ENCODE data around the gene KRT13.
A peak's percentile ranks its signal among the peaks of the same experiment; 100 is the strongest.

The KRT13 gene

DNA sequence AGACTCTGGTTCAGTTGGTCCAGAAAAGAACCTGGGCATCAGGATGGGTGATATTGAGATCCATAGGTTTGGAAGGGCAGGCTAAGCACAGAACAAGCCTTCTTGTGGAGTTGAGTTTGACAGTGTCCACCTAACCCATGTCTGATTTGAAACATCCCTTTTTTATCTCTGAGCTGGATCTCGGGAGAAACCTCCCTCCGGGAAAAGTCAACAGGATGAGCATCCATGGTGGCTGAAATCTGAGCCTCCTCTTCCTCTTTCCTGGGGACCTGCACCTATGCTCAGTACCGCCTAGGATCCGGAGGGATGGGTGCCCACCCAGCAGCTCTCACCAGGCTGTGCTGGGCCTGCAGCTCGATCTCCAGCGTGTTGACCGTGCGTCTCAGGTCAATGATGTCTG, 41.7 kb downstream of the KRT13 start:
- Histone ChIP-seq H3K27me3 (ENCODE audit: insufficient read depth, low read length) (no peaks in the 10 kb centered on the region), H3K4me3 (ENCODE audit: low read depth, low read length) (no peak overlapping the region), H3K79me2 (ENCODE audit: control insufficient read depth, insufficient read depth, low read length, unreplicated experiment) (no peaks in the 10 kb centered on the region), H3K36me3 (ENCODE audit: insufficient read depth, low read length) (no peaks in the 10 kb centered on the region), H3K27ac (ENCODE audit: low read depth, low read length) (no peak overlapping the region), H3K4me1 (ENCODE audit: control insufficient read depth, insufficient read depth, low read length, unreplicated experiment) (peaks cover 13% of the 10 kb centered on the region), H2AFZ (ENCODE audit: low read length, unreplicated experiment) (no peak overlapping the region)

DNA sequence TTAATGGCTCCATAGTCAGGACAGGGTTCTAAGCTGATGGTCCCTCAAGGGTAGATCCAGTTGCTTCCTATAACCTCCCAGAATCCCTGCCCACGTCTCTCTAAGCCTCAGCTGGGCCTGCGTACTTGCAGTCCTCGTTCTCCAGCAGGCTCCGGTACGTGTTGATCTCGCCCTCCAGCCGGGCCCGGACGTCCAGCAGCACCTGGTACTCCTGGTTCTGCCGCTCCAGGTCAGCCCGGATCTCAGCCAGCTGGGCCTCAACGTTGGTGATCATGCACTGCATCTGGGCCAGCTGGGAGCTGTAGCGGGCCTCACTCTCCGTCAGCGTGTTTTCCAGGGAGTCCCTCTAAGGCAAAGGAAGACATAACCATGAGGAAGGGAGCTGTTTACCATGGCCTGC, 42.7 kb downstream of the KRT13 start:
- H3K36me3 ChIP-seq (ENCODE audit: insufficient read depth, low read length): no peaks in the 10 kb centered on the region
- peaks cover 13% of the 10 kb centered on the region for H3K4me1 ChIP-seq (ENCODE audit: control insufficient read depth, insufficient read depth, low read length, unreplicated experiment)
- H3K4me3 ChIP-seq (ENCODE audit: low read depth, low read length): no peak overlapping the region
- H2AFZ ChIP-seq (ENCODE audit: low read length, unreplicated experiment): no peak overlapping the region
- H3K79me2 ChIP-seq (ENCODE audit: control insufficient read depth, insufficient read depth, low read length, unreplicated experiment): no peaks in the 10 kb centered on the region
- H3K27ac ChIP-seq (ENCODE audit: low read depth, low read length): no peak overlapping the region
- H3K27me3 ChIP-seq (ENCODE audit: insufficient read depth, low read length): no peaks in the 10 kb centered on the region

DNA sequence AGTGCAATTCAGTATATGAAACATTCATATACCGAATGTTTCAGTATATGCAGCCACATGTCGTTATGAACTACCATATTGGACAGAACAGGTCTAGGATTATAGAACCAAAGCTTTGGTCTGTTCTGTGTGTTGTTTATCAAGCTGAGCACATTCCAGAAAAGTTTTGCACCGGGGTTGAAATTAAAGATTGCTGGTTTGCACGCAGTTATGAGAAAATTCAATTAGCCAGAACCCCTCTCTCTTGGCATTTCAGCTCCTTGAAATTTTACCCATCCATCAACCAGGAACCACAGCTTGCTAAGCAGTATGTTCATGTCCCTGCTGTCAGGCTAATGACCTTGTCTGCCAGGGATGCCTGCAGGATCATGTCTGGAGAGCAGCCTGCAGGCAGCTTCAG, 47.7 kb downstream of the KRT13 start:
- no peak overlapping the region for H3K4me3 ChIP-seq (ENCODE audit: low read depth, low read length)
- H3K4me1 ChIP-seq (ENCODE audit: control insufficient read depth, insufficient read depth, low read length, unreplicated experiment): peaks cover 5% of the 10 kb centered on the region
- peaks cover 4% of the 10 kb centered on the region; the same call in 1 of the 2 replicates for H3K27me3 ChIP-seq (ENCODE audit: insufficient read depth, low read length)
- no peaks in the 10 kb centered on the region for H3K36me3 ChIP-seq (ENCODE audit: insufficient read depth, low read length)
- no peak overlapping the region for H3K27ac ChIP-seq (ENCODE audit: low read depth, low read length)
- no peak overlapping the region for H2AFZ ChIP-seq (ENCODE audit: low read length, unreplicated experiment)
- H3K79me2 ChIP-seq (ENCODE audit: control insufficient read depth, insufficient read depth, low read length, unreplicated experiment): no peaks in the 10 kb centered on the region

DNA sequence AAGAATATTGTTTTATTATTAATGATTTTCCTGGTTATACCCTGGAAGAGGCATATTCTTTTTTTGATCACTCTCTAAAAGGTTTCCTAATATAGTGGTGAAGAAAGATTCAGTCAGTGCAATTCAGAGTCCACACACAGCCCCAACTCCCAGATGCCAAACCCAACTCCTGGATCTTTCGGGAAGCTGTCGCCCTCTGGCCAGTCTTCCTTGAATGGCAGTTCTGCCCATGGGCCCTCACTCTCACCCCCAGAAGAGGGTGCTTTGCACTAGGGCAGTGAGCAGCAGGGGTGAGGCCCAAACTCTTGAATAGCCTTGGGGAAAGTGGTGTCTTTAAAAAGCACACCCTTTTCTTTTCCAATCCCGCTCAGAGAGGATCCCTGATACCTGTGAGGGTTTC, 49.2 kb downstream of the KRT13 start:
- no peak overlapping the region for H3K4me3 ChIP-seq (ENCODE audit: low read depth, low read length)
- H3K79me2 ChIP-seq (ENCODE audit: control insufficient read depth, insufficient read depth, low read length, unreplicated experiment): no peaks in the 10 kb centered on the region
- no peak overlapping the region for H3K27ac ChIP-seq (ENCODE audit: low read depth, low read length)
- peaks cover 9% of the 10 kb centered on the region; the same call in 1 of the 2 replicates for H3K27me3 ChIP-seq (ENCODE audit: insufficient read depth, low read length)
- no peak overlapping the region for H2AFZ ChIP-seq (ENCODE audit: low read length, unreplicated experiment)
- no peaks in the 10 kb centered on the region for H3K36me3 ChIP-seq (ENCODE audit: insufficient read depth, low read length)
- peaks cover 5% of the 10 kb centered on the region for H3K4me1 ChIP-seq (ENCODE audit: control insufficient read depth, insufficient read depth, low read length, unreplicated experiment)

DNA sequence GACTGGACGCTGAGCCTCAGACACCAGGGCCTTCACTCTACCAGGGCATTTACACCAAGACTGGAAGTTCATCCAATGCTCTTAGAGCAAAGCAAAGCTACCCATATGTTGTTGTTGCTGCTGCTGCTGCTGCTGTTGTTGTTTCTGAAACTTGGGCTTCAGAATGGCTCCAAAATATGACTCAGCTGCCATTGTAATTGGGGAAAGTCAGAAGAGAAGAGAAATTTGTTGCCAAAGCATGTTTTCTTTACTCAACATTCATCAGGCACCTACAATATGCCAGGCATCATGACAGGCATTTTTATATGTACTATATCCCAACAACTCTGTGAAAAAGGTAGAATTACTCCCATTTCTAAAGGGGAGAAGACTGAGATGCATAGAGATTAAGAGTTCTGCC, 50.2 kb downstream of the KRT13 start:
- Histone ChIP-seq H3K27me3 (ENCODE audit: insufficient read depth, low read length) (peaks cover 9% of the 10 kb centered on the region; the same call in 1 of the 2 replicates), H3K36me3 (ENCODE audit: insufficient read depth, low read length) (no peaks in the 10 kb centered on the region), H3K4me1 (ENCODE audit: control insufficient read depth, insufficient read depth, low read length, unreplicated experiment) (peaks cover 5% of the 10 kb centered on the region)

DNA sequence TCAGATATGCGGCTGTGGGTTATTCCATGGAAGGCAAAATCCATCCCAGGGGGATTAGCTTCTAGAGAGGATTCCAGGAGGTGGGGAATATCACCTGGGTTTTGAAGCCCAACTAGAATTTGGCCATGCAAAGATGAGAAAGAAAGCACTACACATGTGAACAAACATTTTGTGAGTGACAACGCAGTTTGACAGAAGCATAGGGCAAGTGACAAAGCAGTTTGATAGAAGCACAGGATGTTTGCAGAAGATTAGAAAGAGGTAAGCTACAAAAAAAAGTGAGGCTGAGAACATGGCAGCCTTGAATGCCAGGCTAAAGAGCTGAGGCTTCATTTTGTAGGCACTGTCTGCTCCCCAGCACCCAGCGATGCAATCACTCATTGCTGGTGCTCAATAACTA, 52.3 kb downstream of the KRT13 start:
- H3K4me3 ChIP-seq (ENCODE audit: low read depth, low read length): no peak overlapping the region

More for the DNA sequence above, 50.2 kb downstream of the KRT13 start:
- Histone ChIP-seq H2AFZ (ENCODE audit: low read length, unreplicated experiment) (peak overlapping the region; percentile 22), H3K79me2 (ENCODE audit: control insufficient read depth, insufficient read depth, low read length, unreplicated experiment) (no peaks in the 10 kb centered on the region), H3K4me3 (ENCODE audit: low read depth, low read length) (no peak overlapping the region), H3K27ac (ENCODE audit: low read depth, low read length) (no peak overlapping the region)

DNA sequence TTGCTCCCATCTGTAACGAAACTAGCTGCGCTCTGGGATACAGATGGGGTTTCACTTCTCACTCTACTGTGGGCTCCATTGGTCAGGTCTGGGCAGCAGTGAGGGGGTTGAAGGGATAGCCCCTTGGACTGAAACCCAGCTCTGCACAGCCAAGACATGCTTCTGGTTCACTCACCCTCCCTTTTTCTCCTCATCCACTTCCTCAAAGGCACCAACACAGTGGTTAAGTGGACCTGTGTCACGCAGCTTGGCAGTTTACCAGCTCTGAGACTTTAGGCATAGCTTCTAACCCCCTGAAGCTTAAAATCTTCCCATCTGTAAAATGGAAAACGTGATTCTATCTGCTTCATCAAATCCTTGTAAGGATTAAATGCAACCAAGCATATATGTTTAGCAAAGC, 53.1 kb downstream of the KRT13 start:
- Histone ChIP-seq H3K79me2 (ENCODE audit: control insufficient read depth, insufficient read depth, low read length, unreplicated experiment) (no peaks in the 10 kb centered on the region), H3K4me1 (ENCODE audit: control insufficient read depth, insufficient read depth, low read length, unreplicated experiment) (peaks cover 5% of the 10 kb centered on the region), H3K4me3 (ENCODE audit: low read depth, low read length) (no peak overlapping the region), H3K36me3 (ENCODE audit: insufficient read depth, low read length) (no peaks in the 10 kb centered on the region), H3K27ac (ENCODE audit: low read depth, low read length) (no peak overlapping the region), H2AFZ (ENCODE audit: low read length, unreplicated experiment) (no peak overlapping the region), H3K27me3 (ENCODE audit: insufficient read depth, low read length) (peaks cover 9% of the 10 kb centered on the region; the same call in 1 of the 2 replicates)

More for the DNA sequence above, 52.3 kb downstream of the KRT13 start:
- Histone ChIP-seq H3K79me2 (ENCODE audit: control insufficient read depth, insufficient read depth, low read length, unreplicated experiment) (no peaks in the 10 kb centered on the region), H3K27me3 (ENCODE audit: insufficient read depth, low read length) (peaks cover 9% of the 10 kb centered on the region; the same call in 1 of the 2 replicates), H3K4me1 (ENCODE audit: control insufficient read depth, insufficient read depth, low read length, unreplicated experiment) (peaks cover 5% of the 10 kb centered on the region), H2AFZ (ENCODE audit: low read length, unreplicated experiment) (no peak overlapping the region), H3K27ac (ENCODE audit: low read depth, low read length) (no peak overlapping the region), H3K36me3 (ENCODE audit: insufficient read depth, low read length) (no peaks in the 10 kb centered on the region)

DNA sequence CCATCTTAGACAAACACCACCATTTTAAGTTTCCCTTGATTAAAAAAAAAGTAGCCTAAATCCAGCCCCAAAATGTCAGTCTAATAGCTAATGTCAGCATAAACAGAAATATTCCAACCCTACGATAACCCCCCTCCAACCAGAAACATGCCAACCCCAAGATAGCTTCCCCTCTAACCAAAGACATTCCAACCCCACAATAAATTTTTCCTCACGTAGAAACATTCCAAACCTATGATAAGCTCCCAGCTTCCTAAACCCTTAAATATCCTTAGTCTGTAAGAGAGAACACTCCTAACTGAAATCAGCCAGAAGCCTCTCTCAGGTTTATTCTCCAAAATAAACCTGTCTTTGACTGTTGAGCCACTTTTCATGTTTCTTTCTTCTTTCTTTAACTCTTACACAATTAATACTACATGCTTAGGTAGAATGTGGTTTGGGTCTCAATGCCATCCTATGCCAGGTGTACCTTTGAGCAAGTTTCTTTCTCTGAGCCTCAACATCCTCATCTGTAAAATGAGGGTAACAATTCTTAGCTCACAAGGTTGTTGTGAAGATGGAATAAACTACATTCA, 54.2 kb downstream of the KRT13 start:
- H3K27ac ChIP-seq (ENCODE audit: low read depth, low read length): no peak overlapping the region
- peaks cover 9% of the 10 kb centered on the region; the same call in 1 of the 2 replicates for H3K27me3 ChIP-seq (ENCODE audit: insufficient read depth, low read length)
- no peaks in the 10 kb centered on the region for H3K36me3 ChIP-seq (ENCODE audit: insufficient read depth, low read length)
- H3K79me2 ChIP-seq (ENCODE audit: control insufficient read depth, insufficient read depth, low read length, unreplicated experiment): no peaks in the 10 kb centered on the region
- H3K4me1 ChIP-seq (ENCODE audit: control insufficient read depth, insufficient read depth, low read length, unreplicated experiment): peaks cover 14% of the 10 kb centered on the region
- no peak overlapping the region for H3K4me3 ChIP-seq (ENCODE audit: low read depth, low read length)
- H2AFZ ChIP-seq (ENCODE audit: low read length, unreplicated experiment): no peak overlapping the region

Data from ACC112 (cell line).